HEK293 (cell line): ENCODE results near the gene CYP4F2.
"Not testable (repeated sequence)": the region's sequence is repeated elsewhere in the genome, so short reads cannot be mapped to it uniquely, and the experiment has no call there.

Experiments
- CTCF ChIP-seq: fragments of 450-650 bp; formaldehyde crosslinking; IDR thresholded peaks from 2 replicates; pipeline ENCODE4 v1.5.1; 2016; ENCODE audit warnings: missing biosample characterization, missing genetic modification characterization
- ZNF670 ChIP-seq: fragments of 450-650 bp; formaldehyde crosslinking; IDR thresholded peaks from 2 replicates; pipeline ENCODE4 v1.5.1; 2016; ENCODE audit warnings: missing biosample characterization, missing genetic modification characterization, low read depth
- ZNF837 ChIP-seq: fragments of 450-650 bp; formaldehyde crosslinking; IDR thresholded peaks from 2 replicates; pipeline ENCODE4 v1.5.1; 2016; ENCODE audit warnings: missing biosample characterization, missing genetic modification characterization

- not testable (repeated sequence) for TF ChIP-seq ZNF670, CTCF, ZNF837 (tag by site-specific recombination)
These were observed 2.2 kb upstream of the CYP4F2 start for GRCh38 chr19:15900032-15900431.
